ENCODE measurements around the gene EIF3F.

Gene EIF3F

GRCh38 chr11:8045839-8046238, 58.7 kb downstream of the EIF3F start:
- TF ChIP-seq USF1 (IDR thresholded peaks at IDR 0.05) = no peak
- TF ChIP-seq EP300 (IDR thresholded peaks at IDR 0.05; ENCODE audit: borderline replicate concordance) = no peak
- TF ChIP-seq RAD21 (IDR thresholded peaks at IDR 0.05; ENCODE audit: low read depth) = no peak
- TF ChIP-seq TCF12 (IDR thresholded peaks at IDR 0.05; ENCODE audit: low read depth) = no peak
- TF ChIP-seq ZBTB7A (IDR thresholded peaks at IDR 0.05; ENCODE audit: low read depth) = no peak
- TF ChIP-seq CEBPB (IDR thresholded peaks at IDR 0.05) = no peak
- TF ChIP-seq TAF1 (IDR thresholded peaks at IDR 0.05; ENCODE audit: low read depth) = no peak
- no peak for TF ChIP-seq FOXM1 (IDR thresholded peaks at IDR 0.05; ENCODE audit: borderline replicate concordance, low read depth)
- no peak for TF ChIP-seq REST (IDR thresholded peaks at IDR 0.05; ENCODE audit: low read depth)
- no peak for TF ChIP-seq EGR1 (IDR thresholded peaks at IDR 0.05)
- no peak for TF ChIP-seq TEAD4 (IDR thresholded peaks at IDR 0.05)
- no peak for TF ChIP-seq MAX (IDR thresholded peaks at IDR 0.05)
- TF ChIP-seq YY1 (IDR thresholded peaks at IDR 0.05; ENCODE audit: low read depth) = no peak

GRCh38 chr11:8047382-8047781, 60.2 kb downstream of the EIF3F start:
- TF ChIP-seq TAF1 (IDR thresholded peaks at IDR 0.05; ENCODE audit: low read depth) = no peak
- no peak for TF ChIP-seq MAX (IDR thresholded peaks at IDR 0.05)
- TF ChIP-seq FOXM1 (IDR thresholded peaks at IDR 0.05; ENCODE audit: borderline replicate concordance, low read depth) = no peak
- TF ChIP-seq CEBPB (IDR thresholded peaks at IDR 0.05) = no peak
- TF ChIP-seq NFIC (IDR thresholded peaks at IDR 0.05) = no peak
- TF ChIP-seq RAD21 (IDR thresholded peaks at IDR 0.05; ENCODE audit: low read depth) = no peak
- no peak for TF ChIP-seq CREB1 (IDR thresholded peaks at IDR 0.05; ENCODE audit: low read depth)

- TF ChIP-seq EGR1 (IDR thresholded peaks at IDR 0.05) (no peak), MAX (IDR thresholded peaks at IDR 0.05) (no peak), NFIC (IDR thresholded peaks at IDR 0.05) (no peak), ZBTB7A (IDR thresholded peaks at IDR 0.05; ENCODE audit: low read depth) (no peak), USF1 (IDR thresholded peaks at IDR 0.05) (no peak), CREB1 (IDR thresholded peaks at IDR 0.05; ENCODE audit: low read depth) (no peak), TEAD4 (IDR thresholded peaks at IDR 0.05) (no peak), CEBPB (IDR thresholded peaks at IDR 0.05) (no peak), REST (IDR thresholded peaks at IDR 0.05; ENCODE audit: low read depth) (no peak), EP300 (IDR thresholded peaks at IDR 0.05; ENCODE audit: borderline replicate concordance) (no peak), RAD21 (IDR thresholded peaks at IDR 0.05; ENCODE audit: low read depth) (no peak), FOXM1 (IDR thresholded peaks at IDR 0.05; ENCODE audit: borderline replicate concordance, low read depth) (no peak), YY1 (IDR thresholded peaks at IDR 0.05; ENCODE audit: low read depth) (no peak), TCF12 (IDR thresholded peaks at IDR 0.05; ENCODE audit: low read depth) (no peak)
These were observed 61.9 kb downstream of the EIF3F start for GRCh38 chr11:8049084-8049483.
